ENCODE measurements around the gene LGI4.

GRCh38 chr19:35153701-35154524 is 19.1 kb upstream of the LGI4 start:
- TF ChIP-seq NR3C1 (IDR thresholded peaks at IDR 0.05) (no peak), CTCF (IDR thresholded peaks at IDR 0.05) (peak; percentile 47), POLR2A (IDR thresholded peaks at IDR 0.05; ENCODE audit: low read length) (no peak), CHD2 (IDR thresholded peaks at IDR 0.05; ENCODE audit: low read length, partially characterized antibody) (no peak)

Measured in A549 (cell line).